ENCODE data around the gene TMEM120B. TPM values are rescaled to one million over a fixed set of nuclear protein-coding genes. Genes with fewer than 3 reads are reported as not detected.

Gene TMEM120B
- total and polyA plus RNA-seq, 2 of the 13 experiments (the other 11 are each of a cell fraction or from before 2014, with no cell fraction given) = 7.1 to 12.9 TPM

- TF ChIP-seq LRRFIP1 (CRISPR knock-in tag; conservative IDR thresholded peaks at IDR 0.05) = no peak
- TF ChIP-seq ZNF232 (CRISPR knock-in tag; IDR thresholded peaks at IDR 0.05; ENCODE audit: borderline replicate concordance) = peak; percentile 69; the same call in 1 of the 2 replicates
- TF ChIP-seq ZBTB49 (CRISPR knock-in tag; IDR thresholded peaks at IDR 0.05; ENCODE audit: borderline replicate concordance) = no peak
- no peak for TF ChIP-seq U2AF2 (IDR thresholded peaks at IDR 0.05; ENCODE audit: low read depth, low read length)
- no peak for TF ChIP-seq ZNF431 (CRISPR knock-in tag; IDR thresholded peaks at IDR 0.05; ENCODE audit: borderline replicate concordance, low read depth)
- no peak for TF ChIP-seq PLSCR1 (CRISPR knock-in tag; IDR thresholded peaks at IDR 0.05; ENCODE audit: borderline replicate concordance)
- no peak for TF ChIP-seq GLMP (CRISPR knock-in tag; IDR thresholded peaks at IDR 0.05; ENCODE audit: borderline replicate concordance)
- TF ChIP-seq ZMAT3 (CRISPR knock-in tag; conservative IDR thresholded peaks at IDR 0.05) = no peak
- no peak for TF ChIP-seq ATF1 (CRISPR knock-in tag; IDR thresholded peaks at IDR 0.05)
- TF ChIP-seq HOXA7 (CRISPR knock-in tag; IDR thresholded peaks at IDR 0.05) = no peak
- TF ChIP-seq ARID4A (CRISPR knock-in tag; IDR thresholded peaks at IDR 0.05; ENCODE audit: borderline replicate concordance) = peak; percentile 72; the same call in 1 of the 2 replicates
- no peak for TF ChIP-seq ZNF644 (CRISPR knock-in tag; IDR thresholded peaks at IDR 0.05; ENCODE audit: low read depth)
- peak; percentile 2; the same call in 1 of the 2 replicates for TF ChIP-seq HNF4G (IDR thresholded peaks at IDR 0.05; ENCODE audit: borderline replicate concordance, low read depth, low read length)
- no peak for TF ChIP-seq HNF4G (CRISPR knock-in tag; IDR thresholded peaks at IDR 0.05; ENCODE audit: borderline replicate concordance, low read depth)
- no peak for TF ChIP-seq ZNF781 (CRISPR knock-in tag; IDR thresholded peaks at IDR 0.05; ENCODE audit: borderline replicate concordance, not compliant biosample characterization)
- TF ChIP-seq HOXA9 (CRISPR knock-in tag; IDR thresholded peaks at IDR 0.05; ENCODE audit: borderline replicate concordance) = no peak
- no peak for TF ChIP-seq ZNF672 (CRISPR knock-in tag; IDR thresholded peaks at IDR 0.05)
Observed at GRCh38 chr12:121799842-121800693, 87.5 kb downstream of the TMEM120B start (continued).
